NCI-H774 (cell line): Measurements from ENCODE around the gene EIF4A2.
"Not testable (repeated sequence)": the region's sequence is repeated elsewhere in the genome, so short reads cannot be mapped to it uniquely, and the experiment has no call there.

Source experiments
- DNase-seq: peaks from one replicate; lab custom pipeline; 2025; lab: John Stamatoyannopoulos, UW

EIF4A2 gene

DNA sequence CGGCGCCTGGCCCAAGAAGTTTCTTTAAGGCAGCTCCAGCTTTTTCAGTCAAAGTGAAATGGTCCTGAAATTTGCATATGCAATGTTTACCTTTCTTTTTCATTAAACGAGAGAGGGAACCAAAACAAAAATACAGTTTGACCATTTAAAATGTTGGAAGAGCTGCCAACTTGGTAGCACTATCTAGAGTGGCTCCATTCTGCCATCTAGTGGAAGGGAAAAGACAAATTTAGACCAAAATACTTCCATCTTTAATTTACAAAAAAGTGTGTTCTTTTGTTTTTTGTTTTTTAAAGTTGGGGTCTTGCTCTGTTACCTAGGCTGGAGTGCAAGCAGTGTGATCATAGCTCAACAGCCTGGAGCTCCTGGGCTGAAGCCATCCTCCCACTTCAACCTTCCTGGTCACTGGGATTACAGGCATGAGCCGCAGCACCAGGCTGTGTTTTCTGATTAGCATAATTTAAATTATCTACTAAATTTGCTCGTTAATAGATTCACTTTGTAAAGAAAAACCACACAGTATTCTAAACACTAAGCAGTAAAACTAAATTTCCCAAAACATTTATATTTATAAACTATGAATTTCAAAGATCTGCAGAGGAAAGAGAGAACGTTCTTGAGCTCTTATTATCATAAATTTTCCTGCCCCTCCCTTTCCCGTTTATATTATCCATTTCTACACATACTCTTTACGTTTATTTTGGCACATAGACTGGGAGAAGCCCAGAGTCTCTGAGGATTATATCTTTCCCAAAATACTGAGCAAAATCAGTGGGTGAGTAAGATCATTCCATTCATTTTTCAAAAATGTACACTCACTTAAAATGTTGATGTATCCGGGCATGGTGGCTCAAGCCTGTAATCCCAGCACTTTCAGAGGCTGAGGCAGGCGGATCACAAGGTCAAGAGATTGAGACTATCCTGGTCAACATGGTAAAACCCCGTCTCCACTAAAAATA, 38.3 kb downstream of the EIF4A2 start:
- DNase-seq, result peak; percentile 72

DNA sequence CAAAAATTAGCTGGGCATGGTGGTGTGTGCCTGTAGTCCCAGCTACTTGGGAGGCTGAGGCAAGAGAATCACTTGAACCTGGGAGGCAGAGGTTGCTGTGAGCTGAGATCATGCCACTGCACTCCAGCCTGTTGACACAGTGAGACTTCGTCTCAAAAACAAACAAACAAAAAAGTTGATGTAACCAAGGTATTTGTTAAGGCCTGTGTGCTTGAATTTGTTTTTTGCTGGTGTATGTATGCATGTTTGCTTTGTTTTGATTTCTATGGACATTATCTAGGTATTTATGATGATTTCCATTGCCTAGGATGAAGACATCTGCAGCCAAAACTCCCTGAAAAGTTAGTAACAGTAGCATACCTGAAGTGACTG, 39.0 kb downstream of the EIF4A2 start:
- not testable (repeated sequence) for DNase-seq

DNA sequence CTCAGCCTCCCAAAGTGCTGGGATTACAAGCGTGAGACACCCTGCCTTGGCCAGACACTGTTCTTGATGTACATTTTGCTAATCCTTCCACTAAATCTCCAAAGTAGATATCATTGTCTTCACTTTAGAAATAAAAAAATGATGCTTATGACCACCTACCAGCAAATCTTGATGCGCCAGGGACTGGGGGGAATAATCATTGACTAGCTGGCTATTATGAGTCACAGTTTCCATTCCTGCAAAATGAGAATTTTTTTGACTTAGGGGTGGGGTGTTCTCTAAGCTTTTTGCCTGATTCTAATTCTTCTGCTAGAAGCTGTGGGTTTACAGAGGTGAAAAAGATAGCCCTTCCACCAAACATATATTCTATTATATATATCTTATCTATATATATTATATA, 40.0 kb downstream of the EIF4A2 start:
- no peak for DNase-seq

DNA sequence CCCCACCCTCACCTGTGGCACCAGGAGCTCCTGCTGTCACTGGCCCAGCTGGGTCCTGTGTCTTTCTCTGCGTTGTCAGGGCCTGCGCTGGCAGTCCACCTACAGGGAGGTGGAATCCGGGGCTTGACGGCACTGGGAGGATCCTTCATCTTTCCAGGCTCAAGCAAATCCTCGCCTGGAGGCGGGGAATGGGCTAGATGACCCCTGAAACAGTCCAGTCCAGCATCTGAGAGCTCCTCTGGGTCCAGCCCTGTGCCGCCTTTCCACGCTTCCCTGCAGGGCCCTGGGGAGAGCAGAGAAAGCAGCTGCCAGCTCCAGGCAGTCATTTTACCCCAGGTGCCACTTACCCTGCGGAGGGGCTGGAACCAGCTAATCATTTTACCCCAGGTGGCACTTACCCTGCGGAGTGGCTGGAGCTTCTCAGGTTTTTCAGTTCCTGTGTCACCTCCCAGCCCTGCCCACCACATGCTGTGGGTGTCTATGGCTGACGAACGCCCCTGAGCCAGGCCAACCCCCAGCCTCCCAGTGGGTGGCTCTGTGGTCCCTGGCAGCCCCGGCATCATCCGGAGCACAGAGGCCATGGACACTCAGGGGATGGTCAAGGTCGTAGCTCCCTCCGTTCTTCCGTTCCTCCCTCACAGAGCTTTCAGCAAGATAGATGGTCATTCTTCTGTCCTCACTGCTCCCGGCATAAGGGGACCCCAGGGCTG, 41.2 kb downstream of the EIF4A2 start:
- no peak for DNase-seq

DNA sequence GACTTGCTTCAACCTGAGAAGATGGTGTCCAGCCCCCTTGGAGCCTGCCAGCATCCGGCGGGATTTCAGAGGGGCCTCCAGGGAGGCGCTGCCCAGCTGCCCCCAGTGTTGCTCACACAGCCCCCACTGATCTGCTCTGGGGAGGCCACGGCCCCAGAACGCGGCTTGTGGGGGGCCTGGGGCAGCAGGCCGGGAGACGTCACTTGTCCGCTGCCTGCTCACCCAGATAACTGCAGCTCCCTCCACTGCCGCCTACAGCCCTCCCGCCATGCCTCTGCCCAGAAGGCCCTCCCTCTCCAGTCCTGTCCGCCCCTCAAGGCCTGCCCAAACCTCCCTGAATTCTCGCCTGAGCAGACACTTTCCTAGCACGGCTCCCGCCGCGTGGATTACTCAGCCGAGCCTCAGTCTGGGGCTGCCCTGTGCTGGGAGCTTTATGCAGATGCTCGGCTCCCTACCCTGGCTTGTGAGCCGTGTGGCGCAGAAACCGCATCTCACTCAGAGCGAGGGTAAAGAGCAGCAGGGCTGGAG, 42.0 kb downstream of the EIF4A2 start:
- DNase-seq, result no peak

DNA sequence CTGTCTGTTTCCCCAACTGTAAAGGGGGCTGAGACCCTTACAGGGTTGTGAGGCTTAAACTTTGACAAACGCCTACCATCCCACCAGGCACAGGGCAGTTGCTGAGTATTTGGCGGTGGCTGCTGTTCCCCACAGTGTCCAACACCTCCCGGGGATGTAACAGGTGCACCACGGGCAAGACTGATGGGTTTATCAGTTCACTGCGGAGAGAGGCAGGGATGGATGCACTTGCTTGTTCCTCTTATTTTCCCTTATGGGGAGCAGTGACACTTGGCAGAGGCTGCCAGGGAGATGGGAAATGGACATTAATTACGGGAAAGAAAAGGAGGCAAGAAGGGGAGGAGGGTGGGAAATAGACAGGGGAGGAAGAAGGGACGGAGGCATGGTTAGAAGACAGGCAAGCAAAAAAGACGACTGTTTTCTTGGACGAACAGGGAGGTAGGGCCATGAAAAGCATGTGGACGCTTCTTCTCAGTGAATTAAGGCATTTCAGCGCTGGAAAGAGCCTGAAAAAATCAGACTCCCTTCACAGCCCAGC, 42.6 kb downstream of the EIF4A2 start:
- DNase-seq, result no peak

DNA sequence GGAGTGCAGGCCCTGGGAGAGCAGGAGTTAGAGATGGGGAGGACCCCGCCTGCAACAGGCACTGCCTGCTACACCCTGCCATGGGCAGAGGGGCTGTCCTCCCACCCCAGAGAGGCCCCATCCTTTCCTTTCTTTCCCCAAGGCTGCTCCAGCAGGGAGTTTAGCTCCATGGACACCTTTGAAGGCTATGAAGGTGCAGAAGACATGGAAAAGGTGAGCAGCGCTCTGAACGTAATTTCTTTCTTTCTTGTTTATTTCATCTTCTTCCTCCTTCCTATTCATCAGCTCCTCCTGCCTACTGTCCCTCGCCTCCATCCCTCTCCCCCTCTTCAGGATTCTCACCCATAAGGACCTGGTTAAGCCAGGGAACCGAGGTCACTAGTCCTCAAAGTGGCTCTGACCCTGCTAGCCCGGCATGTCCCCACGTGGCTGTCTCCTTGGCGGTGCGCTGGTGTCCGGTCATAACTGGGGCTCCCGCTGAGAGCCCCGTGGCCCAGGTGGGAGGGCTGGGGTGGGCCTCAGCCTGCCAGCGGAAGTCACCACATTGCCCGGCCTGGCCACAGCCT, 43.1 kb downstream of the EIF4A2 start:
- no peak for DNase-seq

DNA sequence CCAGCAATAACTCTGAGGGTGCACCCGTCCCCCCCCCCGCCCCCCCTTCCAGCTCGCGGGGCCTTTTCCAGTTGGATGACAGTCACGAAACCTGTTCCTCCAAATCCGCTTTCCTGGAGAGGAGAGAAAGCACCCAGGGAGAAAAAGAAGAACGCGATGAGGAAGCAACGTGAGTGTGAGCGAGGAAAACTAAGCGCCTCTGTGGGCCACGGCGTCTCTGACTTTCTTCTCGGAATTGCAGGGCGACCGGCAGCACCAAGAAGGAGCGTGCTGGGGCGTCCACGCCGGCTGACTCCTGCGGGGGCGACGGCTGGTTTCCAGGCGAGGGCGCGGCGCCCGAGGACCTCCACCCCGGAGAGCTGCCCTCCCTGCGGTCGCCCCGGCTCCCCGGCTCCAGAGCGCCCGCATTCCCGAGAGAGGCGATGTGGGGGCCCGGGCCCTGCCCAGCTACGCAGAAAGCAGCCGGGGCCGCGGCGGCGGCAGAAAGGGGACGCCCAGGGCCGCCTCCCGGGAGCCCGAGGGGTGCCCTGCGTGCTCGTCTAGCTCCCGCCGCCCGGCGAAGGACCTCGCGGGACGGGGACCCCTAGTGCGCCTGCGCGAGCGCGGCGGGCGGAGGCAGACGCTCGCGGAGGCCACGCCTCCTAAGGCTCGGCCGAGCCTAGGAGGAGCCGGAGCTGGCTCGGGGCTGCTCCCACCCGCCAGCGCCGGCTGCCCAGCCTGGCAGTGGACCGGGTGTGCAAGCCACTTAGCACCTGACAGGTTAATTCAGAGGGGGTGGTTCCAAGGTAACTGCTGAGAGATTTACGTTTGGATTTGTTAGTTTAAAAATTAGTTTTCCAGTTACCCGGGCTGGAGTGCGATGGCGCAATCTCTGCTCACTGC, 43.8 kb downstream of the EIF4A2 start:
- DNase-seq, result peak; percentile 93

DNA sequence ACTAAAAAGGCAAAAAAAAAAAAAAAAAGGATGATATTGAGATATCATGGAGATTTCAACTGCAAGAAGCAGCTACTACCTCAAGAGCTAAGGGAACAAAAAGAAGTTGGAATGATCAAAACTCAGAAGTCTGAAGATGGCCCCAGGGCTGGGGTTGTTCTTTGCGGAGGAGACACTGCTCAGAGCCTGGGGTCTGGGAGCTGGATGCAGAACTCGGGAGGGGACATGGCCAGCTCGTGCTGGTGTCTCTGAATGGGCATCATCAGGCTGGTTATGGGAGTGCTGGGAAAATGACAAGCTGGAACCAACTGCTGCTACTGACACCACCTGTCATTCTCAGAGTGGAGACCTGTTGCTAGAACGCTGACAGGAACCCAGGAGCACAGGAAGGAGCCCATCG, 45.0 kb downstream of the EIF4A2 start:
- no peak for DNase-seq

DNA sequence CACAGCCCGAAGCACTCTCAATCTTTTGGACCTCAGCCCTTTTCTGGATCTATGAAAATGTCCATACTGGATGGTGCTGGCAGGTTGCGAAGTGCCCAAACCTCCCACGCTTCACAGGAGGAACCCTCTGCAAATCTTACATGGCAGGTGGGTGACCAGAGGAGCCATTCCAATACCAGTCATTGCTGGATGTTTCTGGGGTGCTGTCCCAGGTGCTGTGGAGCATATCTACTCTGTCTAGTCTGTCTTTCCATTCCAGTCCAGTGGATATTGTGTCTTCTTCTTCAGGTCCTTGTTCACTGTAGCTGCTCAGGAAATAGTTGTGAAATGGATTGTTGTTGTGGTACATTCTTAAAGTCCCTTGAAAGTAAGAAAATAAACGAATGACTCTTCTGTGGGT, 48.4 kb downstream of the EIF4A2 start:
- DNase-seq, result no peak

DNA sequence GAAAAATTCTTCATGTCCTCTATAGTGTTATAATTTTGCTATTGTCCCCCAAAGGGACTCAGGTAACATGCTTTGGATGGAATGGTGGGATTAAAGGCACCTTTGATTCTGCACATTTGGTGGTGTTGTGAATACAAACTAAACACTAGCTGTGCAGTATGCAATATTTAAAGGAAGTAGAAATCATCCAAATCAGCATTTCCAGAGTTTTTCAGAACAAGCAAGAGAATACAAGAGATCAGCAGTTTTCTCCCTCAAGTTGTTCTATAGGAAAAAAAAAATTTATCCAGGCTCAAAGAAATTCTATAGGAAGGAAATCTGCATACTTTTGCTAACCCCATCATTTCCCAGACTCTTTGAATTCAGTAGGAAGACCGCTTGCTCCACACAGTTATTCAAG, 48.9 kb downstream of the EIF4A2 start:
- no peak for DNase-seq
